ENCODE measurements around the gene ANAPC2. TPM values are rescaled to one million over a fixed set of nuclear protein-coding genes. Genes with fewer than 3 reads are reported as not detected.

The ANAPC2 gene
- polyA plus RNA-seq, 4 donors = 20.0 to 44.2 (median 37.0) TPM

Other genes starting within 250 kb of the ANAPC2 start
- 100 to 1,000 TPM in 3 of 4 donors, 10 to 100 TPM in 1; 96.1 to 262 (median 181) TPM for gene FBXW5, start 243.8 kb downstream of the ANAPC2 start, polyA plus RNA-seq
- 100 to 1,000 TPM in 1 of 4 donors, 10 to 100 TPM in 3; 13.6 to 106 (median 61.3) TPM for gene C8G, start 243.3 kb downstream of the ANAPC2 start, polyA plus RNA-seq
- gene LCN12, start 236.3 kb downstream of the ANAPC2 start, polyA plus RNA-seq = 10 to 100 TPM in 1 of 4 donors, 1 to 10 TPM in 2, not detected in 1; 2.2 to 88.7 (median 3.4) TPM
- gene PTGDS, start 211.1 kb downstream of the ANAPC2 start, polyA plus RNA-seq = 10 to 100 TPM in 2 of 4 donors, 1 to 10 TPM in 1, under 1 TPM in 1; 0.86 to 38.0 (median 19.4) TPM
- under 1 TPM in 2 of 4 donors, not detected in 2; 0.07 to 0.16 TPM for gene LCNL1, start 205.6 kb downstream of the ANAPC2 start, polyA plus RNA-seq
- gene PAXX, start 196.1 kb downstream of the ANAPC2 start, polyA plus RNA-seq = 10 to 100 TPM; 33.7 to 85.9 (median 75.5) TPM
- 1 to 10 TPM in 2 of 4 donors, under 1 TPM in 1, not detected in 1; 0.81 to 6.2 (median 1.4) TPM for gene CLIC3, start 192.0 kb downstream of the ANAPC2 start, polyA plus RNA-seq
- gene ABCA2, start 160.3 kb downstream of the ANAPC2 start, polyA plus RNA-seq = 10 to 100 TPM in 2 of 4 donors, 1 to 10 TPM in 2; 3.4 to 29.0 (median 8.8) TPM
- gene FUT7, start 156.5 kb downstream of the ANAPC2 start, polyA plus RNA-seq = under 1 TPM in 2 of 4 donors, not detected in 2; 0.09 to 0.90 TPM
- 10 to 100 TPM; 18.3 to 84.6 (median 33.7) TPM for gene NPDC1, start 142.4 kb downstream of the ANAPC2 start, polyA plus RNA-seq
- 10 to 100 TPM in 2 of 4 donors, 1 to 10 TPM in 2; 5.5 to 16.5 (median 8.3) TPM for gene ENTPD2, start 134.5 kb downstream of the ANAPC2 start, polyA plus RNA-seq
- 10 to 100 TPM in 2 of 4 donors, 1 to 10 TPM in 1, under 1 TPM in 1; 0.81 to 22.2 (median 7.0) TPM for gene SAPCD2, start 118.0 kb downstream of the ANAPC2 start, polyA plus RNA-seq
- gene UAP1L1, start 111.0 kb downstream of the ANAPC2 start, polyA plus RNA-seq = 10 to 100 TPM in 1 of 4 donors, 1 to 10 TPM in 2, under 1 TPM in 1; 0.89 to 25.8 (median 5.3) TPM
- gene MAN1B1, start 101.6 kb downstream of the ANAPC2 start, polyA plus RNA-seq = 10 to 100 TPM; 40.3 to 69.4 (median 42.5) TPM
- 100 to 1,000 TPM in 3 of 4 donors, 10 to 100 TPM in 1; 66.2 to 179 (median 121) TPM for gene DPP7, start 73.8 kb downstream of the ANAPC2 start, polyA plus RNA-seq
- gene GRIN1, start 49.4 kb downstream of the ANAPC2 start, polyA plus RNA-seq = under 1 TPM in 2 of 4 donors, not detected in 2; 0.79 to 0.92 TPM
- 10 to 100 TPM in 1 of 4 donors, 1 to 10 TPM in 2, under 1 TPM in 1; 0.67 to 13.0 (median 1.4) TPM for gene LRRC26, start 18.5 kb downstream of the ANAPC2 start, polyA plus RNA-seq
- not detected for gene TMEM210, start 16.5 kb downstream of the ANAPC2 start, polyA plus RNA-seq
- 100 to 1,000 TPM in 2 of 4 donors, 10 to 100 TPM in 2; 68.9 to 146 (median 103) TPM for gene SSNA1, start 116 bp upstream of the ANAPC2 start, polyA plus RNA-seq
- 10 to 100 TPM; 34.1 to 98.4 (median 65.9) TPM for gene TPRN, start 12.2 kb upstream of the ANAPC2 start, polyA plus RNA-seq
- 10 to 100 TPM; 33.0 to 38.2 (median 35.0) TPM for gene TMEM203, start 17.1 kb upstream of the ANAPC2 start, polyA plus RNA-seq
- 10 to 100 TPM in 2 of 4 donors, 1 to 10 TPM in 2; 9.2 to 15.3 (median 12.1) TPM for gene NDOR1, start 17.1 kb upstream of the ANAPC2 start, polyA plus RNA-seq
- gene RNF208, start 33.7 kb upstream of the ANAPC2 start, polyA plus RNA-seq = 10 to 100 TPM in 1 of 4 donors, 1 to 10 TPM in 3; 2.7 to 10.8 (median 8.3) TPM
- gene CYSRT1, start 36.6 kb upstream of the ANAPC2 start, polyA plus RNA-seq = 10 to 100 TPM in 1 of 4 donors, 1 to 10 TPM in 1, under 1 TPM in 2; 0.57 to 70.0 (median 1.5) TPM
- gene RNF224, start 38.9 kb upstream of the ANAPC2 start, polyA plus RNA-seq = 10 to 100 TPM in 1 of 4 donors, under 1 TPM in 1, not detected in 2; 0.03 to 83.7 TPM
- 10 to 100 TPM in 1 of 4 donors, under 1 TPM in 3; 0.21 to 30.3 (median 0.85) TPM for gene SLC34A3, start 42.3 kb upstream of the ANAPC2 start, polyA plus RNA-seq
- gene TUBB4B, start 52.7 kb upstream of the ANAPC2 start, polyA plus RNA-seq = 100 to 1,000 TPM; 365 to 445 (median 372) TPM
- 1 to 10 TPM in 1 of 4 donors, not detected in 3; 3.9 TPM for gene STPG3, start 62.7 kb upstream of the ANAPC2 start, polyA plus RNA-seq
- 10 to 100 TPM; 34.7 to 62.5 (median 40.1) TPM for gene NELFB, start 66.8 kb upstream of the ANAPC2 start, polyA plus RNA-seq
- 10 to 100 TPM in 2 of 4 donors, 1 to 10 TPM in 2; 3.4 to 21.5 (median 15.4) TPM for gene TOR4A, start 89.2 kb upstream of the ANAPC2 start, polyA plus RNA-seq
- 10 to 100 TPM in 2 of 4 donors, 1 to 10 TPM in 2; 3.2 to 39.9 (median 8.9) TPM for gene NRARP, start 113.7 kb upstream of the ANAPC2 start, polyA plus RNA-seq
- 10 to 100 TPM; 15.0 to 47.8 (median 32.4) TPM for gene EXD3, start 234.6 kb upstream of the ANAPC2 start, polyA plus RNA-seq
- 10 to 100 TPM in 3 of 4 donors, 1 to 10 TPM in 1; 8.0 to 38.0 (median 20.7) TPM for gene NOXA1, start 234.8 kb upstream of the ANAPC2 start, polyA plus RNA-seq

Measured in small intestine (tissue), 4 donors.